ENCODE data around the gene MAP4. TPM values are rescaled to one million over a fixed set of nuclear protein-coding genes. Genes with fewer than 3 reads are reported as not detected.

MAP4 gene
- total RNA-seq, 1 donor from 2014 or later = 166 TPM

DNA sequence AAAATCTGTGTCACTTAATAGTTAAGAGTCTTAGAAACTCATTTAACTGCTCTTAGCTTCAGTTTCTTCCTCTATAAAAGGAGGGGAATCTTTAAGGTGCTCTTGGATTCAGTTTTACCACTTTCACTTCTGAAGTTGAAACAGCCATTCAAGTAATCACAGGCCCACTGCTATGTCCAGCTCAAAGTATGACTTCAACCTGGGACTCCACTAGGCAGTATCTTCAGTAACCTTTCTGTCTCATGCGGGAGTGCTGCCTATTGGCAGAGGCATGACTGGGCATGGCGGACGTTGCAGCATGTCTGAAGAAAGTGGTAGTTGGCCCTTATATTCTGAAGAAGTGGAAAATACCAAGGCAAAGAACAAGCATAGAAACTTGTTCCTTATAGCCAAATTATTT is 121.0 kb downstream of the MAP4 start:
- no peak for ATAC-seq
- Histone ChIP-seq H3K27me3 (ENCODE audit: low read depth) (no peaks in the 10 kb centered on the region), H3K36me3 (peaks cover 32% of the 10 kb centered on the region), H3K4me3 (no peak overlapping the region), H3K27ac (no peak overlapping the region), H3K9me3 (no peaks in the 10 kb centered on the region), H3K4me1 (peaks cover 5% of the 10 kb centered on the region)
- no peak for DNase-seq
- TF ChIP-seq, protein P1, sequence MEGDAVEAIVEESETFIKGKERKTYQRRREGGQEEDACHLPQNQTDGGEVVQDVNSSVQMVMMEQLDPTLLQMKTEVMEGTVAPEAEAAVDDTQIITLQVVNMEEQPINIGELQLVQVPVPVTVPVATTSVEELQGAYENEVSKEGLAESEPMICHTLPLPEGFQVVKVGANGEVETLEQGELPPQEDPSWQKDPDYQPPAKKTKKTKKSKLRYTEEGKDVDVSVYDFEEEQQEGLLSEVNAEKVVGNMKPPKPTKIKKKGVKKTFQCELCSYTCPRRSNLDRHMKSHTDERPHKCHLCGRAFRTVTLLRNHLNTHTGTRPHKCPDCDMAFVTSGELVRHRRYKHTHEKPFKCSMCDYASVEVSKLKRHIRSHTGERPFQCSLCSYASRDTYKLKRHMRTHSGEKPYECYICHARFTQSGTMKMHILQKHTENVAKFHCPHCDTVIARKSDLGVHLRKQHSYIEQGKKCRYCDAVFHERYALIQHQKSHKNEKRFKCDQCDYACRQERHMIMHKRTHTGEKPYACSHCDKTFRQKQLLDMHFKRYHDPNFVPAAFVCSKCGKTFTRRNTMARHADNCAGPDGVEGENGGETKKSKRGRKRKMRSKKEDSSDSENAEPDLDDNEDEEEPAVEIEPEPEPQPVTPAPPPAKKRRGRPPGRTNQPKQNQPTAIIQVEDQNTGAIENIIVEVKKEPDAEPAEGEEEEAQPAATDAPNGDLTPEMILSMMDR (IDR thresholded peaks at IDR 0.05) = no peak
- intact Hi-C loops (cut with DNase I) = no loop called here

DNA sequence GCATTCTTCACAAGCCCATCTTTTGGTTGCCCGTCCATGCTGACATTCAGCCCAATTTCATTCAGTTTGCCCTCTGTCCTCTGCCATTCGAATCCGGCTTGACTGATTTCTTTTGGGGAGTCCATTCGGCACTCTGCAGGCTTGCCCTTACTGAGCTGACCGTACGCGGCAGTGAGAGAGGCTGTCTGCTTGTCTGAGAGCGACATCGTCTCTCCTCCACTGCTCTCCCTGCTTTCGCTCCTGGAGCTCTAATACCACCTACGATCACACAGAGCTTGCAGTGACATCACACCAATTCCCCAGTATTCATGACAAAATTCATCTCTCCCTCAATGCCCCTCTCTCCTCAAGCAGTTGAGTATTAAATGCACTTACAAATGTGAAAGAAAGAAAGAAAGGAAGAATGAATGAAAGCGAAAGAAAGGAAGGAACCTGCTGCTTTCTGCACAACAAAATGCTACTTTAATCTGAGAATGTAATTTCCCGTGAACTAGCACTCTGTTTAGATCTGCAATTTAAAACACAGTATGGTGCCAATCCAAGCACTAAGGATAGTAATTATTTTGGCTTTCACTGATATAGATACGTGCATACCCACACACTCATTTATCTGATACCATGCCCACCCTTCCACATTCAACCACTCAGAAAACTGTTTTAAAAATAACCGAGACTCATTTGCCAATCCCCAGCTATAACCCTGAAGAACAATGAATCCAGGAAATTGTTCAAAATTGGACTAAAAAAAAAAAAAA is 123.8 kb downstream of the MAP4 start:
- no peaks in the 10 kb centered on the region for H3K9me3 ChIP-seq
- no peak overlapping the region for H3K4me3 ChIP-seq
- intact Hi-C loops (cut with DNase I) = no loop called here
- peaks cover 30% of the 10 kb centered on the region for H3K36me3 ChIP-seq
- peaks cover 11% of the 10 kb centered on the region for H3K4me1 ChIP-seq
- ATAC-seq = no peak
- no peak overlapping the region for H3K27ac ChIP-seq
- no peaks in the 10 kb centered on the region for H3K27me3 ChIP-seq (ENCODE audit: low read depth)
- TF ChIP-seq, protein P1 (IDR thresholded peaks at IDR 0.05) = no peak
- no peak for DNase-seq

DNA sequence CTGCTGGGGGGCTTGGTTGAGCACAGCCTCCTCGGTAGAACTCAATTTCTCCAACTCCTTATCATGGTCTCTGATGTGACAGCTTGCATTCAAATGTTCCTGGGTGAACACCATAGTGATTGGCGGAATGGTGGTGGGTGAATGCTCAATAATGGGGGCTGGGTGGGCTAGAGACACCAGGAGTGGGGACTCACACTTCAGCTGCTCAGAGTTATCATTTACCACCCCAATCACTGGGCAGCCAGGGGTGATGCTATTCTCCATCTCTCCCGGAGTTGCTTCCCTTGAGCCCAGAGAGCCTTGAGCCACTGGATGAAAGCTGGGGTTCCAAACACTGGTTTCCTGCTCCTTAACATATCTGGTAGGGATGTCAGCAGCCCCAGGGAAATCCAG is 124.6 kb downstream of the MAP4 start:
- H3K9me3 ChIP-seq = no peaks in the 10 kb centered on the region
- H3K36me3 ChIP-seq = peaks cover 23% of the 10 kb centered on the region
- intact Hi-C loops (cut with DNase I) = no loop called here
- TF ChIP-seq, protein P1 (IDR thresholded peaks at IDR 0.05) = no peak
- H3K4me1 ChIP-seq = peaks cover 11% of the 10 kb centered on the region
- no peak for ATAC-seq
- no peaks in the 10 kb centered on the region for H3K27me3 ChIP-seq (ENCODE audit: low read depth)
- DNase-seq = no peak
- H3K27ac ChIP-seq = peak overlapping the region; percentile 42
- H3K4me3 ChIP-seq = no peak overlapping the region

DNA sequence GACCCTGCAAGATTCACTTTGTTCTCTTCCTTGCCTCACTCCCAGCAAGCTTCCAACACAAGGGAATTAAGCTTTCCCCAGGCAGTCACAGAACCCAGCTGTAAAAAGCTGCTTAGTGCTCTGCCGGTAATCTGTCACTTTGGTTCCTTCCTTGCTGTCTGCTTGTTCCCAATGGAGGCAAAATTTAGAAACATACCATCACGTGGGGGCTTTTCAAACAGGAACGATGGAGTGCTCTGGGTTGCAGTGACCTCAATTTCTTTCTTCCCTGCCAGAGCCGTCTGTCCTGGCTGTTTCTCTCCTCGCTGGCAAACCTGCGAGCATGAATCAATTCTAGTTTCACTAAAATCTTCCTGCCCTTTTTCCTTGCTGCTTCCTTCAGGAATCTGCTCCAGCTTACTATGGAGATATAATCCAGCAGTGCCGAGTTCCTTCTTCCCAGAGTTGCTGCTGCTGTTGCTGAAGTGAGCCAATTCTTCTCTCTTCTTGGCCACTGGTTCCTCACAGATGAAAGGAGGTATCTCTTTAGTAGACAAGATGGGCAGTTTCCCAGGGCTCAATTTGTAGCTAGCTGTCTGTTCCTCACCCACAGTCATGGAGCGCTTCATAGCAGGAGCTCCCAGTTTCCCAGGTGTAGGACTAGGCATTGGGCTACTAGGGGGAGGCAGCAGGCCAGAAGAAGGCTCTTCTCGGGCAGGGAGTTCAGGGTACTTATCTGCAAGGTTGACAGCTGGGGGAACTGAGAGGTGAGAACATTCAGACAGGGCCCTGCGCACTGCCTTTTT is 125.2 kb downstream of the MAP4 start:
- peak overlapping the region; percentile 42 for H3K27ac ChIP-seq
- no peaks in the 10 kb centered on the region for H3K9me3 ChIP-seq
- H3K36me3 ChIP-seq = peaks cover 23% of the 10 kb centered on the region
- ATAC-seq = peak in 1 of 2 donors; percentile 51
- H3K4me3 ChIP-seq = no peak overlapping the region
- H3K27me3 ChIP-seq (ENCODE audit: low read depth) = no peaks in the 10 kb centered on the region
- H3K4me1 ChIP-seq = peaks cover 11% of the 10 kb centered on the region
- TF ChIP-seq, protein P1 (IDR thresholded peaks at IDR 0.05) = no peak
- intact Hi-C loops (cut with DNase I) = no loop called here
- DNase-seq = no peak

DNA sequence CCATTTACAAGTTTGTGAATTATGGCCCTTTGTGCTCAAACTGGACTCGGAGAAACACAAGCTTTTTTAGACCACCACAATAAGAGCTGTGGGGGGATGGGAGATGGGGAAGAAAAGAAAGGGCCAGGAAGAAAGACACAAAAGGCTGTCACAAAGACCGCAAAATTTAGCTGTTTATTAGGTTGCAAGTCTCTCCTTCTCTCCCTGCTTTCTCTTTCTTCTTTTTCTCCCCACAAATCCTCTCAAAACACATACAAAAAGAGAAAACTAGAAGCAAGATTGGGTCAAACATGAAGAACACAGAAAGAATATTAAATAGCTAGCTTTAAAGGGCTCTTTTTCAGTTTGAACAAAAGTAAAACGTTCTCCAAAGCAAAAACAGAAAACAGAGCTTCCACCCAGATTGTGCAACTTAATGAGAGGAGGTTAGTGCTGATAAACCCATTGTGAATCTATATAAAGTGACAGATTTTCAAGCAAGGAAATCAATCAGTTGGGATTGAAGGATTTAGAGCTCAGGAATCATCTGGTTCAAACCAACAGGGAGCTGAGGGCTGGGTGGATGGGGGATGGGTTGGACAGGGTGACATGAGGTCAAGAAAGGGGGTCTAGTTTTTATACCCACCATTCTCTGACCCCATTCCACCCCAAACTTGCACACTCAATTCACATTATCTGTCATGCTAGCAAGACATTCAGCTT is 125.9 kb downstream of the MAP4 start:
- no peaks in the 10 kb centered on the region for H3K9me3 ChIP-seq
- H3K4me3 ChIP-seq = no peak overlapping the region
- ATAC-seq (no peak), DNase-seq (no peak)
- peaks cover 23% of the 10 kb centered on the region for H3K36me3 ChIP-seq
- no peaks in the 10 kb centered on the region for H3K27me3 ChIP-seq (ENCODE audit: low read depth)
- TF ChIP-seq, protein P1 (IDR thresholded peaks at IDR 0.05) = no peak
- intact Hi-C loops (cut with DNase I) = no loop called here
- H3K4me1 ChIP-seq = peaks cover 11% of the 10 kb centered on the region
- H3K27ac ChIP-seq = peak overlapping the region; percentile 42
